Measurements from ENCODE around the gene EIPR1. TPM values are rescaled to one million over a fixed set of nuclear protein-coding genes. Genes with fewer than 3 reads are reported as not detected.

EIPR1 gene
- polyA plus RNA-seq, 1 donor from 2014 or later = 138 TPM

- H3K36me3 ChIP-seq (ENCODE audit: insufficient read depth, low read length) = no peaks in the 10 kb centered on the region
- peak overlapping the region; percentile 48 for H3K4me2 ChIP-seq (ENCODE audit: low read length)
- H3K9me2 ChIP-seq (ENCODE audit: insufficient read depth, low read length) = no peaks in the 10 kb centered on the region
- no peak for TF ChIP-seq MXI1 (conservative IDR thresholded peaks at IDR 0.05; ENCODE audit: poor library complexity, severe bottlenecking)
- TF ChIP-seq SMC3 (conservative IDR thresholded peaks at IDR 0.05; ENCODE audit: poor library complexity) = no peak
- TF ChIP-seq EP300 (conservative IDR thresholded peaks at IDR 0.05; ENCODE audit: poor library complexity, severe bottlenecking) = no peak
- TF ChIP-seq EZH2 (IDR thresholded peaks at IDR 0.05; ENCODE audit: borderline replicate concordance, insufficient read depth, low read length, poor library complexity, severe bottlenecking) = no peak
- no peak for TF ChIP-seq TAF1 (IDR thresholded peaks at IDR 0.05; ENCODE audit: low read depth)
- TF ChIP-seq POLR2AphosphoS5 (IDR thresholded peaks at IDR 0.05) = no peak
- TF ChIP-seq REST (IDR thresholded peaks at IDR 0.05; ENCODE audit: borderline replicate concordance) = no peak
- TF ChIP-seq CTCF (IDR thresholded peaks at IDR 0.05; ENCODE audit: poor library complexity, severe bottlenecking) = no peak
- no peak for TF ChIP-seq RAD21 (conservative IDR thresholded peaks at IDR 0.05)
- peak overlapping the region; percentile 39 for H3K27ac ChIP-seq (ENCODE audit: low read length)
- no peaks in the 10 kb centered on the region for H3K79me2 ChIP-seq (replicated peaks; ENCODE audit: insufficient read depth, low read length)
- H2AFZ ChIP-seq (ENCODE audit: low read depth, low read length) = no peak overlapping the region
- H3K4me3 ChIP-seq (ENCODE audit: low read length) = no peak overlapping the region
- peak overlapping the region; percentile 41 for H3K9ac ChIP-seq (ENCODE audit: low read length)
- H4K20me1 ChIP-seq (ENCODE audit: insufficient read depth) = no peaks in the 10 kb centered on the region
- no peaks in the 10 kb centered on the region for H3K9me3 ChIP-seq (ENCODE audit: low read length)
- H3F3A ChIP-seq (ENCODE audit: insufficient read depth, low read length, poor library complexity, severe bottlenecking) = no peaks in the 10 kb centered on the region
- H3K27me3 ChIP-seq (ENCODE audit: insufficient read depth, low read depth, low read length) = no peaks in the 10 kb centered on the region
Measured at GRCh38 chr2:3143602-3144001, 234.0 kb downstream of the EIPR1 start.

DNA sequence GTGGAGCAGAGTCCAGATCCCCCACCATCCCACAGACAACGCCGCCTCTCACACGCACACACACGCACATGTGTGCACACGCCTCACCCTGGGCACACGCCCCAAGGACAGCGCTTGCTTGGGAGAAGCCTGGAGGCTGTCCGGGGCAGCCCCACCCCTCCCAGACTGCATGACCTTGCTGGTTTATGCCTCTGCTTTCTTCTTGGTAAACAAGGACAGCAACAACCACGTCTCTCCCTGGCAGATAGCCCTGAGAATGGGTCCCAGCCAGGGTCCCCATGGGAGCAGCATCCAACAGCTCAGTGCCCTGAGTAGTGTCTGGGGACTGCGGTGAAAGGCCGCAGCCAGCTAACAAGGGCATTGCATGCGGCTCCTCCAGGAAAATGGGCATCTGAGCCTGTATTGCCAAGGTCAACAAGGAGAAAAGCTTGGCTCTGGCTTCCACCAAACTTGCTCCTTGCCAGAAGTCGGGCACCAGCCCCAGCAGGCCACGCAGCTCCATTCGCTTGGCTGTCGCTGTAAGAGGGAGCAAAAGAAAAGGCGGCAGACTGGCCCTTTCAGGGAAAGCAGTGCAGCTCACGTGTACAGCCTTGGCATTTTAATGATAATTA lies 234.6 kb downstream of the EIPR1 start:
- Histone ChIP-seq H3K27ac (ENCODE audit: low read length) (peak overlapping the region; percentile 39), H3K36me3 (ENCODE audit: insufficient read depth, low read length) (no peaks in the 10 kb centered on the region), H3K9ac (ENCODE audit: low read length) (peak overlapping the region; percentile 41), H3F3A (ENCODE audit: insufficient read depth, low read length, poor library complexity, severe bottlenecking) (no peaks in the 10 kb centered on the region), H3K4me2 (ENCODE audit: low read length) (peak overlapping the region; percentile 48), H3K79me2 (replicated peaks; ENCODE audit: insufficient read depth, low read length) (no peaks in the 10 kb centered on the region), H2AFZ (ENCODE audit: low read depth, low read length) (no peak overlapping the region), H3K27me3 (ENCODE audit: insufficient read depth, low read depth, low read length) (no peaks in the 10 kb centered on the region), H4K20me1 (ENCODE audit: insufficient read depth) (no peaks in the 10 kb centered on the region), H3K9me3 (ENCODE audit: low read length) (no peaks in the 10 kb centered on the region), H3K9me2 (ENCODE audit: insufficient read depth, low read length) (no peaks in the 10 kb centered on the region), H3K4me3 (ENCODE audit: low read length) (no peak overlapping the region)
- TF ChIP-seq EP300 (conservative IDR thresholded peaks at IDR 0.05; ENCODE audit: poor library complexity, severe bottlenecking) (no peak), REST (IDR thresholded peaks at IDR 0.05; ENCODE audit: borderline replicate concordance) (no peak)

Data from neural cell (in vitro differentiated cells).